Neutrophil (primary cell): Measurements from ENCODE around the gene GIGYF2.
"Not testable (repeated sequence)": the region's sequence is repeated elsewhere in the genome, so short reads cannot be mapped to it uniquely, and the experiment has no call there.

ENCODE experiments used
- H3K27ac ChIP-seq: fragments of 200-600 bp; sonication (generic); 2 replicates; pipeline ENCODE4 v1.5.1; 2016; ENCODE audit warnings: mild to moderate bottlenecking, moderate library complexity
- H3K27me3 ChIP-seq: fragments of 200-600 bp; sonication (generic); 2 replicates; pipeline ENCODE4 v1.6.0; 2016; ENCODE audit warnings: mild to moderate bottlenecking
- H3K36me3 ChIP-seq: fragments of 200-600 bp; sonication (generic); 2 replicates; pipeline ENCODE4 v1.5.1; 2017
- H3K4me1 ChIP-seq, 2 experiments: fragments of 200-600 bp in 1 of 2; sonication (generic) in 1 of 2; 1 replicate in 1 of 2; 2 replicates in 1 of 2; pipeline versions ENCODE4 v1.5.1 to v1.6.1; 2013 to 2016; ENCODE audit warnings: low read depth in 1 of 2, low read length in 1 of 2, mild to moderate bottlenecking in 1 of 2, moderate library complexity in 1 of 2; ENCODE audit not compliant: control insufficient read depth in 1 of 2, insufficient read depth in 1 of 2
- H3K4me3 ChIP-seq, 2 experiments: fragments of 200-600 bp in 1 of 2; sonication (generic) in 1 of 2; 1 replicate in 1 of 2; 2 replicates in 1 of 2; pipeline ENCODE4 v1.5.1; 2013 to 2016; ENCODE audit warnings: low read depth in 1 of 2, low read length in 1 of 2, mild to moderate bottlenecking in 1 of 2, moderate library complexity in 1 of 2
- H3K9me3 ChIP-seq: fragments of 200-600 bp; sonication (generic); 2 replicates; pipeline ENCODE4 v1.5.1; 2016
- TF ChIP-seq, protein P1 (sequence below): fragments of 200-600 bp; sonication (generic); IDR thresholded peaks from 2 replicates; pipeline ENCODE4 v1.5.1; 2016; ENCODE audit warnings: antibody characterized with exemption

GIGYF2 gene

DNA sequence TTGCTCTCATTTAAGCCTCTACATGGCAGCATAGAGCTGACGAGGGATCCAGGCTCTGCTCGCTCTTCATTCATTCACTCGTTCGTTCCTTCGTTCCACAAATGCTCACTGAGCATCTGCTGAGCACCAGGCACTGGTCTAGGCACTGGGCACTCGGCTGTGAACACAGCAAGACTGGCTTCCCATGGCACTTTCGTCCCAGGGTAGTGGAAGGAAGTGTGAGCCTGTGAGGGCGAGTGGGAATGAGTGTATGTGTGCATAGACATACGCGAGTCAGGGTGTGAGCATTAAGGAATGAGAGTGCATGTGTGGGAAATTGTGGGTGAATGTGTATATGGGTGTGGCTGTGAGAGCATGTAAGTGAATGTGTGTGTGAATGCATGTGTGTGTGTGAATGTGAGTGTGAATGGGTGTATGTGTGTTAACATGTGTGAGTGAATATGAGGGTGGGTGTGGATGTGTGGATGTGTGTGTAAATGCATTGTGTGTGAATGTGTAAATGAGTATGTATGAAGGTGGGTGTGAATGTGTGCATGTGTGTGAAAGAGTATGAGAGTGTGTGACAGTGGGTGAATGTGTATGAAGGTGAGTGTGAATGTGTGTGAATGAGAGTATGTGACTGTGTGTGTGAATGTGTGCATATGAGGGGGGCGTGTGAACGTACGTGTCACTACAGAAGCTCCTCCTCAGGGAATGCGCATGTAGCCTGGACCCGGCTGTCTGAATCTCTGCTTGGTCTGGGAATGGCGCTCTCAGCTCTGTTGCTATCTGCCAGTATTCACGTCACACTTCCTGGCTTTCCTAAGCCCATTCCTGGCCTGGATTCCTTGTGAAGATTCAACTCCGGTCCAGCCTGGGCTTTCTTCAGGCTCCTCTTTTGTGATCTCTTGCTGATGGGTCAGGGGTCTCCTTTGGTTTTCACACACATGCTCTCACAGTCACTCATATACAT is 201.7 kb downstream of the GIGYF2 start:
- Histone ChIP-seq H3K9me3 (no peaks in the 10 kb centered on the region), H3K27ac (no peak overlapping the region), H3K27me3 (peaks cover 10% of the 10 kb centered on the region), H3K4me1 (no peaks in the 10 kb centered on the region), H3K36me3 (no peaks in the 10 kb centered on the region), H3K4me3 (no peak overlapping the region)
- TF ChIP-seq, protein P1, sequence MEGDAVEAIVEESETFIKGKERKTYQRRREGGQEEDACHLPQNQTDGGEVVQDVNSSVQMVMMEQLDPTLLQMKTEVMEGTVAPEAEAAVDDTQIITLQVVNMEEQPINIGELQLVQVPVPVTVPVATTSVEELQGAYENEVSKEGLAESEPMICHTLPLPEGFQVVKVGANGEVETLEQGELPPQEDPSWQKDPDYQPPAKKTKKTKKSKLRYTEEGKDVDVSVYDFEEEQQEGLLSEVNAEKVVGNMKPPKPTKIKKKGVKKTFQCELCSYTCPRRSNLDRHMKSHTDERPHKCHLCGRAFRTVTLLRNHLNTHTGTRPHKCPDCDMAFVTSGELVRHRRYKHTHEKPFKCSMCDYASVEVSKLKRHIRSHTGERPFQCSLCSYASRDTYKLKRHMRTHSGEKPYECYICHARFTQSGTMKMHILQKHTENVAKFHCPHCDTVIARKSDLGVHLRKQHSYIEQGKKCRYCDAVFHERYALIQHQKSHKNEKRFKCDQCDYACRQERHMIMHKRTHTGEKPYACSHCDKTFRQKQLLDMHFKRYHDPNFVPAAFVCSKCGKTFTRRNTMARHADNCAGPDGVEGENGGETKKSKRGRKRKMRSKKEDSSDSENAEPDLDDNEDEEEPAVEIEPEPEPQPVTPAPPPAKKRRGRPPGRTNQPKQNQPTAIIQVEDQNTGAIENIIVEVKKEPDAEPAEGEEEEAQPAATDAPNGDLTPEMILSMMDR = no peak

DNA sequence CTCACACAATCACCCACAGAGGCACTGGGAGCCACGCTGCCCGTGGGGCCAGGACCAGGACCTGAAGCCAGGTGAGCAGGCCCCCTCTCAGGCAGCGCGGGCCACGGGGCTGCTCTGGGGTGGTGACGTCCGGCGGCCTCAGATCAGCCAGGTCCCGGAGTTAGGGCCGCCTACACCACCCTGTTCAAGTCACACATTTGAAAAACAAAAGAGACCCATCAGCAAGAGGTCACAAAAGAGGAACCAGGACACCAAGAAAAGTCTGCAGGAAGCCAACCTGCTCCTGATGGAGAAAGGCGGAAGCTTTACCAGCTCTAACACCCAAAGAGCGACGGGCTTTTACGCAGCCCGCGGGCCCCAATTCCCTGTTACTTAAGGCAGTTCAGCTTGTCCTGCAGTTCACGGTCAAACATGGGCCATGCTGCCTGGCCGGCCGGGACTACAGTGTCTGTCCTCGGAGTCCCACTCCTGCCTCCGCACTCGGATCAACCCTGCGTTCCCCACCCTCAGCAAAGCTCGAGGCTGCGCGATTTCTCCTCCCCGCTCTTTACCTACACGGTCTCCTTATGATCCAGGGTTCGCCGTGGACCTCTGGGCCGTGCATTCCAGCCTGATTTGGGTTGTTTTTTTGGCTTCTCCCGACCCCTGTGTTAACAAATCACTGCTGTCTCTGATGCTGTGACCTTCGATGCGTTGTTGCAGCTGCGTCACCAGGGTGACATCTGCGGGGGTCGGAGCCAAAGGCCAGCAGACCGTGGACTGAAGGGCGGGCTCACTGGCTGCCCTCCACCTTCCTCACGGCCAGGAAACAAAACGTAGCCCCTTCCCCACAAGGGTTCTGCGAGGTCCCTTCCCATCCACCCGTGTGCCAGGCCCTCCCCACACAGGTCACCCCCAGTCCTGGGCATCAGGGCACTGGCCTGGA is 203.9 kb downstream of the GIGYF2 start:
- Histone ChIP-seq H3K27ac (no peak overlapping the region), H3K4me3 (no peak overlapping the region), H3K27me3 (peaks cover 10% of the 10 kb centered on the region), H3K36me3 (no peaks in the 10 kb centered on the region), H3K4me1 (no peaks in the 10 kb centered on the region), H3K9me3 (no peaks in the 10 kb centered on the region)
- TF ChIP-seq, protein P1 = no peak

DNA sequence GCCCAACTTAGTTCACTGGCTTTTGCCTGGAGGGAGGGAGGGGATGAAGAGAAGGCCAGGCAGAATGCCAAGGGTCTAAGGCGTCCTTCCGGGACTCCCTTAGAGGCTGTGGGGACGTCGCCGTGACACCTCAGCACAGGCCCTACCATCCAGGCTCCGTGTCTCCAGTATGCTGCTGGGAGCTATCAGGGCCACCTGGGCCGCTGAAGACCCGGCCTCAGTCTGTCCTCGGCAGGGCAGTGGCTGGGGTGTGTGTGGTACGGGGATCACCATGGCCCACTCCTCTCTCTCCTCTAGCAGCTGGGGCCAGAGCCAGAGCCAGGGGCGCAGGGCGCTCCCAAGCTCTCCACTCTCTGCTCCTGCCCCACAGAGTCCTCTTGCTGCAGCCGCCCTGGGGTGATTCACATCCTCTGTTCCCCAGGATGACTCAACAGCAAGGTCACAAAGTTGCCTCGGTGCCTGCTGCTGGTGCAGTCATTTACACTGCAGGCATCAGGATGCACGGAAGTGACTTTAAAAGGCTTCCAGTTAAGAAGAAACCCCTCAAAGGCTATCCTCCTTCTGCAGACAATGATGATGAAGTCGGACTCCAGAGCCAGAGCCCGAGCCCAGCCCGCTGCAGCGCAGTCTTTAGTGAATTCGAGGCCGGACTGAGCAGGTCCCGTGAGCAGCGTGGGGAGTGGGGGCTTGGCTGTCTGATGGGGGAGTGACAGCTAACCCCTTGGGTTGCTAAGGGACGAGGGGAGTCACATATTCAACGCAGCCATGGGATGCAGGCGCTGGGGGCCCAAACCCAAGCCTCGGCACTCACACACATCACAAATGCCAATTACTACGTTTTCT is 204.8 kb downstream of the GIGYF2 start:
- Histone ChIP-seq H3K9me3 (no peaks in the 10 kb centered on the region), H3K4me3 (no peak overlapping the region), H3K4me1 (no peaks in the 10 kb centered on the region), H3K27ac (no peak overlapping the region), H3K27me3 (peaks cover 10% of the 10 kb centered on the region), H3K36me3 (no peaks in the 10 kb centered on the region)
- TF ChIP-seq, protein P1 = no peak

DNA sequence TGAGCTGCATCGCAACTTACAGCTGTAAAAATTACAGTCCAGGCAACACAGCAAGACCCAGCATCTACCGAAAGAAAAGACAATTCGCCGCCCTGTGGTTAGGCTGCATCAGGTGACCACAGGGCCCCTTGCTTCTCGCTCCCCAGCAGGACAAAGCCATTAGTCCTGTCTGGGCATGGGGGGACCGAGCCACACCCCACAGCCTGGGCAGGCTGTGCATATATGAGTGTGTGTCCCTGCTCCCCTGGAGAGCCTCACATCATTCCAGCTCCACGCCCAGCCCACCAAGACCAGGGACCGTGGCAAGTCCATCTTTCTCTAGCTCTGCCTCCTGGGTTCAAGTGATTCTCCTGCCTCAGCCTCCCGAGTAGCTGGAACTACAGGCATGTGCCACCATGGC is 206.9 kb downstream of the GIGYF2 start:
- Histone ChIP-seq H3K4me1 (no peaks in the 10 kb centered on the region), H3K9me3 (no peaks in the 10 kb centered on the region)
- TF ChIP-seq, protein P1 = no peak

DNA sequence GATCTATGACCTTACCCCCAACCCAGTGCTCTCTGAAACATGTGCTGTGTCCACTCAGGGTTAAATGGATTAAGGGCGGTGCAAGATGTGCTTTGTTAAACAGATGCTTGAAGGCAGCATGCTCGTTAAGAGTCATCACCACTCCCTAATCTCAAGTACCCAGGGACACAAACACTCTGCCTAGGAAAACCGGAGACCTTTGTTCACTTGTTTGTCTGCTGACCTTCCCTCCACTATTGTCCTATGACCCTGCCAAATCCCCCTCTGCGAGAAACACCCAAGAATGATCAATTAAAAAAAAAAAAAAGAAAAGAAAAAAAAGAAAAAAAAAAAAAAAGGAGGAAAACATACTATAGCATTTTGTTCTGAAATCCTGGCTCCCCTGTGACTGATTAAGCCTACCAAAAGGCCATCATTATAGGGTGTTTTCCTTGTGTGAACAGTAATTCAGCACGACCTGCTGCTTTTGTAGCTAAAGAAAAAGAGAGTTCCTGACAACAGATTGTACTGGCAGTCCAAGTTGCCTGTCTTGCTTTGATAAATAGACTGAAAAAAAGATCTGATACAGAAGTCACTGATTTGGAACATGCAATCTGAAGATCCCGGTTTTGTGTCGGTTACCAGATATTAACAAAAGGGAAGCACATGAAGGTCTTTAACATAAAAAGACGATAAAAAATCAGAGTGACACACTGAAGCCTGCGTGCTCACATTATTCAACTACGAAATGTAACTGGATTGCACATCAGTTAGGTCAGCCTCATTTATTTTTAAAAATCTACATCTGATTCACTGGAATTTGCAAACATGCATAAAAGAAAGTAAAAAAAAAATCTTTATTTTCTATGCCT is 210.0 kb downstream of the GIGYF2 start:
- H3K27me3 ChIP-seq = peaks cover 33% of the 10 kb centered on the region
- H3K36me3 ChIP-seq, H3K27ac ChIP-seq, H3K4me1 ChIP-seq, H3K4me3 ChIP-seq, H3K9me3 ChIP-seq: not testable (repeated sequence)

More for the DNA sequence above, 206.9 kb downstream of the GIGYF2 start:
- Histone ChIP-seq H3K4me3 (no peak overlapping the region), H3K27me3 (peaks cover 22% of the 10 kb centered on the region), H3K27ac (no peak overlapping the region), H3K36me3 (no peaks in the 10 kb centered on the region)

DNA sequence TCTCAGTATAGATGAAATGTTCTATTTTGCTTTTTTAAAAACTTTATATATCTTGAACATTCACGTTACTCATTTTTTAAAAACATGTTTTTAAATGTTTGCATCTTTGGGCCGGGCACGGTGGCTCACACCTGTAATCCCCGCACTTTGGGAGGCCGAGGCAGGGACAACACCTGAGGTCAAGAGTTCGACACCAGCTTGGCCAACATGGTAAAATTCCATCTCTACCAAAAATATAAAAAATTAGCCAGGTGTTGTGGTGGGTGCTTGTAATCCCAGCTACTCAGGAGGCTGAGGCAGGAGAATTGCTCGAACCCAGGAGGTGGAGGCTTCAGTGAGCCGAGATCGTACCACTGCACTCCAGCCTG is 210.6 kb downstream of the GIGYF2 start:
- not testable (repeated sequence) for H3K4me3 ChIP-seq

More for the DNA sequence above, 210.6 kb downstream of the GIGYF2 start:
- not testable (repeated sequence) for H3K36me3 ChIP-seq, H3K27ac ChIP-seq, H3K4me1 ChIP-seq, H3K9me3 ChIP-seq
- H3K27me3 ChIP-seq = peaks cover 33% of the 10 kb centered on the region
